ENCODE measurements around the gene SH3GL3.

GRCh38 chr15:83475551-83475950 is 28.4 kb downstream of the SH3GL3 start:
- TF ChIP-seq CTCF (IDR thresholded peaks at IDR 0.05) = no peak
- TF ChIP-seq ZFX (IDR thresholded peaks at IDR 0.05; ENCODE audit: borderline replicate concordance) = no peak

All from 22Rv1 (cell line).